ENCODE data around the gene NDUFC2. TPM values are rescaled to one million over a fixed set of nuclear protein-coding genes. Genes with fewer than 3 reads are reported as not detected.
"Not testable (repeated sequence)": the region's sequence is repeated elsewhere in the genome, so short reads cannot be mapped to it uniquely, and the experiment has no call there.

NDUFC2 gene
- total RNA-seq, 1 donor from 2014 or later, result 71.4 TPM

DNA sequence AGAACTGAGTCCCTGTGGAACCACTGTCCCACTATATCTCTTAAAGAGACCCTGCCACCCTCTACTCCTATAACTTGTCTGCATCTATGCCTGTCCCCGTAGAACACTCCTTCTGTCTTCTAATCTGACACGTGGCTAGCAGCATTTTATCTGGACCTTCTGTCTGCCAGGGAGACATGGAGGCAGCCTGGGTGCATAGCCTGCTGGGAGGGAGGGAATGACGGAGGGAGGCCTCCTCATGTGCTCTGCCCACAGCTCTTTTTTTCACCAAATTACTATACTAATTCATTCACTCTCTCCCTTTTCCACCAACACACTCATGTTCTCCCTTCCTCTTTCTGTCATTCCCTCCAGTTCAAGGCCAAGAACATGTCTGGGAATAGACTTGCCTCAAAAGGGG is 23.6 kb downstream of the NDUFC2 start:
- no peak for DNase-seq (ENCODE audit: low read depth in 2 of 2)

DNA sequence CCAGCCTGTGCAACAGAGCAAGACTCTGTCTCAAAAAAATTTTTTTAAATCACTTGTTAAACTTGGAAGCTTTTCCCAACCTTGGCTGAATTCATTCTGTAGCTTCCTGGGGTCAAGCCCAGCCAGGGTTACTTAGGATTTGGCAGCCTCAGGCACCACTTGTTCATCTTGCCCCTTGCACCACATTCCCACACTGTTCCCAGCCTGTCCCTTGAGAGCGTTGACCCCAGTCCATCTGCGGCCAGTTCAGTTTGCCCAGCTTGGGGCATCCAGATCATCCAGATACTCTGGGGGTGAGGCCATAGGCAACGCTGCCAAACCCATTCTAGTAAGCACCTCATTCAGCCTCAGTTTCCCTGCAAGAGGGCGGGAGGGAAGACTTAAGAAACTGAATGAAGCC is 24.7 kb downstream of the NDUFC2 start:
- no peak for DNase-seq (ENCODE audit: low read depth in 2 of 2)

DNA sequence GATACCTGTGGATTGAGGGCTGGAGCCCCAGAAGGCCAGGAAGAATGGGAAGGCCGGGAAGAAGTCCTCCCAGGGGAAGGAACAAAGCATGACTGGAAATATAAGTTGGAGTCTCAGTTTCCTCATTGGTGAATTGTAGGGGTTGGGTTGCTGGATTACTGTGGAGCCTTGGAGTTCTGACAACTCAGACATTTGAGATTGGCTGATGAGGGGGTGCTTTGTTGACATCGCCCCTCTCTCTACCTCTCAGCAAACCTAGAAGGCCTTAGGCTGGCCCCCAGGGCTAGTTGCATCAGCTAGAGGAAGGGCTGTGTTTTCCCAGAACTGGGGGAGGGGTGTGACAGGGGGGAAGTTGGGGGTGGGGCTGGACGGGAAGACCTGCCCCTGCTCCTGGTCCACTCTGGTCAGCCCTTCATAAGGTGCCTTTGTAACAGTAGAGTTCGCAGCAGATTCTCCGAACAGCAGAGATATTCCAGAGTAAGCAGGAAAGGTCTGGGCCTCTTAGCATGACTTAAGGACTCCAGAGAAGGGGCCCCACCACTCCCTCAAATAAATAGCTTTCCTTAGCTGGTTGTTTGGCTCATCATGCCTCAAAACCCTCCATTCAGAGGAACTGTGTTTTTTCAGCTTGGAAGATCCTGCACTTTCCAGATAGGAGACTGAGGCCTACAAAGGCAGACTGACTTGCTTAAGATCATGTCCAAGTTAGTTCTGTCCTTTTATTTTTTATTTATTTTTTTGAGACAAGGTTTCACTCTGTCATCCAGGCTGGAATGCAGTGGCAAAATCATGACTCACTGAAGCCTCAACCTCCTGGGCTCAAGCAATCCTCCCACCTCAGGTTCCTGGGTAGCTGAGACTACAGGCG is 28.5 kb downstream of the NDUFC2 start:
- peak in 1 of 2 donors; percentile 29 for DNase-seq (ENCODE audit: low read depth in 2 of 2)

DNA sequence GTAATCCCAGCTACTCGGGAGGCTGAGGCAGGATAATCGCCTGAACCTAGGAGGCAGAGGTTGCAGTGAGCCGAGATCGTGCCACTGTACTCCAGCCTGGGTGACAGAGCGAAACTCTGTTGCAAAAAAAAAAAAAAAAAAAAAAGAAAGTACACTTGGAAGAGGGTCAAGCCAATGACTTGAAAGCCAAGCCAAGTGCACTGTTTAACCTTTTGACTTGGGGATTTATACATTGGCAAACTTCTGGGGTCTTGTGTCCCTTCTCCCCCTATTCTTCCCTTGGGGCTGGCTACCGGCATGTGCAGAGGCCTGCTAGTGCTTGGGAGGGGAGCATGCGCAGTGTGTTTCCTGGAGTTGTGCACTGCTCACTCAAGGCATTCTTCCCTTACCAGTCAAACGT is 30.3 kb downstream of the NDUFC2 start:
- DNase-seq (ENCODE audit: low read depth in 2 of 2), result no peak

DNA sequence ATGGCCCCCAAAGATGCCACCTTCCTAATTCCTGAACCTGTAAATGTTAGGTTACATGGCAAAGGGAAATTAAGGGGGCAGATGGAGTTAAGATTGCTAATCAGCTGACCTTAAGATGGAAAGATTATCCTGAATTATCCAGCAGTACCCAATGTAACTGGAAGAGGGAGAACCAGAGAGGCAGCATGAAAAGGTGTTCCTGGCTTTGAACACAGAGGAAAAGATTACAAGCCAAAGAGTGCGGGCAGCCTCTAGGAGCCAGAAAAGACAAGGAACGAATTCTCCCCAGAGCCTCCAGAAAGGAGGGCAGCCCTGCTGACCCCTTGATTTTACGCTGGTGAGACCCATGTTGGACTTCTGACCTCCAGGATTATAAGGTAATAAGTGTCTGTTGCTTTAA is 31.1 kb downstream of the NDUFC2 start:
- no peak for DNase-seq (ENCODE audit: low read depth in 2 of 2)

DNA sequence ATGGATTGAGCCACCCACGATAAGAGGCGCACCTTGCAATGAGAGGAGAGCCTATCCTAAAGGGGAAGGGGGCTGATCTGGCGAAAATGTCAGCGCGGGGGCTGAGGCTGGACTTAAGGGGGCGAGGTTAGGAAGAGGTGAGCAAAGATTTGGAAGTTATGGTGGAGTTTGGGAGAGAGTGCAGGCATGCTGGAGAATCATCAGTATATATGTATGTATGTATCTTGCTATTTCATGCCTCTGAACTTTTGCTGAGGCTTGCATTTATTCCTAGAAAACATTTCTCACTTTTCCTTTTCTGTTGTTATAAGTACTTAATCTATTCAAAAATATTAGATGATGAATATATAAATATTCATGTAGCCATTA is 33.2 kb downstream of the NDUFC2 start:
- no peak for DNase-seq (ENCODE audit: low read depth in 2 of 2)

DNA sequence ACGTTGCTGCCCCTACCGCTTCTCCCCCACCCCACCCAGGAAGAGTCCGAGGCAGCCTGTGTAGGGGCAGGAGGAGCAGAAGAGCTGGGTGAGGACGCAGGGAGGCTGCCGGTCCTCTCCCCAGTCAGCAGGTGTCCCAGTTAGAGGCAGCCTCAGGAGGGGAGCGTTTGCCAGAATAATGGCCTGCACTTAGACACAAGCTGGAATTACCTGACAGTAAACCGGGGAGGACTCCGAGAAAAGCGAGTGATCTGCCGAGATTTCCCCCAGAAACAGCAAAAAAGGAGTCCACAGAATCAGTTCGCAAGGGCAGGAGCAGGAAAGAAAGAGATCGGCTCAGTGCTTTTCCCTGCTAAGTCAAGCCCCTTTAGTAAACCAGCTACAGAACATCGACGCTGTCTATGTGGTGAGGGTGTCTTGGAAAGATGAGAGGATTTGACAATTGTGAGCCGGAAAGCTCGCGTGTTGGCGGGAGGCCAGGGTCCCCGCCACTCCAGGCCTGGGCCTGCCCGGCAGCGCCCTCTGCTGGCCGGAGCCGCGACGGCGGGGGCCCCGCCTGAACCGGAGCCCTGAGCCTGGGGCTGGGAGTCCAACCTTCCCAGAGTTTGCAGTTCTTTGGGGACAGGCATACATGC is 33.7 kb downstream of the NDUFC2 start:
- peak; percentile 62 to 74 for DNase-seq (ENCODE audit: low read depth in 2 of 2)

DNA sequence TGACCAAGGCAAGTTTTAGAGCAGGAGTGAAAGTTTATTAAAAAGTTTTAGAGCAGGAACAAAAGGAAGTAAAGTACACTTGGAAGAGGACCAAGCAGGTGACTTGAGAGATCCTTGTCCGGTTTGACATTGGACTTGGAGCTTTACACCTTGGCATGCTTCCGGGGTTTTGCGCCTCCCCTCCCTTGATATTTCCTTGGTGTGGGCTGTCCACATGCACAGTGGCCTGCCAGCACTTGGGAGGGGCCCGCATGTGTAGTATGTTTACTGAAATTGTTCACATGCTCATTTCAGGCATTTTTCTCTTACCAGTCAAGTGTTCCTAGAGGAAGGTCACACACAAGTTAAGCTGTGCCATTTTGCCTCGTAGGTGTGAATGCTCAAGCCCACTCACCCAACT is 35.0 kb downstream of the NDUFC2 start:
- DNase-seq (ENCODE audit: low read depth in 2 of 2), result no peak

DNA sequence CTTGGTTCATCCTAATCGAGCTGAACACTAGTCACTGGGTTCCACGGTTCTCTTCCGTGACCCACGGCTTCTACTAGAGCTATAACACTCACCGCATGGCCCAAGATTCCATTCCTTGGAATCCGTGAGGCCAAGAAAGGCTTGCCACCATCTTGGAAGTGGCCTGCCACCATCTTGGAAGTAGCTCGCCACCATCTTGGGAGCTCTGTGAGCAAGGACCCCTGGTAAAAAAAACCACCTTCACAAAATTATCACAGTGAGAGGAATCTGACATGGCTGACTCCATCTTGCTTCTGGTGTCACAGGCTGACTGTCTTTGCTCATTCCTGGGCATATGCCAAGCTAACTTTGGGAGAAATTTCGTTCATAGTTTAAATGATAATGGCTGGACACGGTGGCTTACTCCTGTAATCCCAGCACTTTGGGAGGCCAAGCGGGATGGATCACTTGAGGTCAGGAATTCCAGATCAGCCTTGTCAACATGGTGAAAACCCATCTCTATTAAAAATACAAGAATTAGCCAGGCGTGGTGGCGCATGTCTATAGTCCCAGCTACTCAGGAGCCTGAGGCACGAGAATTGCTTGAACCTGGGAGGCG is 37.7 kb downstream of the NDUFC2 start:
- DNase-seq (ENCODE audit: low read depth in 2 of 2), result no peak

DNA sequence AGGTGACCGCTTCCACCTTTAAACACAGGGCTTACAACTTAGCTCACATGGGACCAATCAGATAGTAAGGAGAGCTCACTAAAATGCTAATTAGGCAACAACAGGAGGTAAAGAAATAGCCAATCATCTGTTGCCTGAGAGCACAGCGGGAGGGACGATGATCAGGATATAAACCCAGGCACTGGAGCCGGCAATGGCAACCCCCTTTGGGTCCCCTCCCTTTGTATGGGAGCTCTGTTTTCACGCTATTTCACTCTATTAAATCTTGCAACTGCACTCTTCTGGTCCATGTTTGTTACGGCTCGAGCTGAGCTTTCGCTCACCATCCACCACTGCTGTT is 38.3 kb downstream of the NDUFC2 start:
- DNase-seq (ENCODE audit: low read depth in 2 of 2), result not testable (repeated sequence)

DNA sequence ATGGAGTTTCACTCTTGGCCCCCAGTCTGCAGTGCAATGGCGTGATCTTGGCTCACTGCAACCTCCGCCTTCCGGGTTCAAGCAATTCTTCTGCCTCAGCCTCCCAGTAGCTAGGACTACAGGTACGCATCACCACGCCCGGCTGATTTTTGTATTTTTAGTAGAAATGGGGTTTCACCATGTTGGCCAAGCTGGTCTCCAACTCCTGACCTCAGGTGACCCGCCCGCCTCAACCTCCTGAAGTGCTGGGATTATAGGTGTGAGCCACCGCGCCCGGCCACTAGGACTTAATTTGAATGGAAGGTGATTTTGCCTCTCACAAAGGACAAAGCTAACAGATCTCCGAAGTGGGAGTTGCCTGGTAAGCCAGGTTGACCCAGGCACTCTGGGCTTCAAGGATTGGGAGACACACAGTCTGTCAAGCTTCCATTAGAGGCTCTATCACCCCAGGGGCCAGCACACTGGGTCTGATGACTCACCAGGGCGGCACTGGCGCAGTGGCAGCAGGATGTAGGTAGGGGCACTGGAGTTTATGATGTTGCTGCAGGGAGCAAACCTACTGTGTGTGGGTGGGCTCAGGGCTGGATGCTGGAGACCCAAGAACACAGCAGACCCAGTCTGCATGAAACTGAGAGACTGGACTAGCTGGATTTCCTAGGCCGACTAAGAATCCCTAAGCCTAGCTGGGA is 38.8 kb downstream of the NDUFC2 start:
- peak in 1 of 2 donors; percentile 11 for DNase-seq (ENCODE audit: low read depth in 2 of 2)

DNA sequence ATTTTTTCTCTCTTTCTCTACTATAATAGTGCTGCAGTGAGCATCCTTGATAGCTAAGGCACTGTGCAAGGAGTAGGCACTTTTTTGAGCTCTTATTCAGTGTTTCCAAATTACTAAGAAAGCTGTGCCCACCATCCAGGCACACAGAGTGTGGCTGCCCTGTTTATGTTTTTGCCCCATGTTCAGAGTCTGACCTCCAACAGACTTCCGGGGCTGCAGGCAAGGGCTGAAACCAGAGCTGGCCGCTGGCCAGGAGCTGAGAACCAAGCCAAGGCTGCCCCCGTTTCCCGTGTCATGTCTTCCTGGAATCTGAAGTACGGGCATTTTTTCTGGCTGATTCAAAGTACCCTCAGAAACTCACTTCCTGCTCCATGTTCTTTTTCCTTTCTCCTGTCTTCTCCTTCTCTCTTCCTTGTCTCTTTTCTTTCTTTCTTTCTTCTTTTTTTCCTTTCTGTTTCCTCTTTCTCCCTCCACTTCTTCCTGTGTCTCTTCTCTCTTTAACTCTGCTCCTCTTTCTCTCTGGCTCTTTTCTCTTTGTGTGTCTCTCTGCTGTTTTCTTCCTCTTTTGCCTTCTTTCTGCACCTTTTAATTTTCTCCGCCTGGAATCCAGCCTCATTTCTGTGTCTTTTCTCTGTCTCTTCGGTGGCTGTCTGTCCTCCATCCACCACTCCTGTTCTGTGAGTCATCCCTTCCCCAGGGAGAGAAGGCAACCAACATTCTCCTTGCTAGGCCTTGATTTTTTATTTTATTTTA is 39.6 kb downstream of the NDUFC2 start:
- peak in 1 of 2 donors; percentile 76 for DNase-seq (ENCODE audit: low read depth in 2 of 2)

DNA sequence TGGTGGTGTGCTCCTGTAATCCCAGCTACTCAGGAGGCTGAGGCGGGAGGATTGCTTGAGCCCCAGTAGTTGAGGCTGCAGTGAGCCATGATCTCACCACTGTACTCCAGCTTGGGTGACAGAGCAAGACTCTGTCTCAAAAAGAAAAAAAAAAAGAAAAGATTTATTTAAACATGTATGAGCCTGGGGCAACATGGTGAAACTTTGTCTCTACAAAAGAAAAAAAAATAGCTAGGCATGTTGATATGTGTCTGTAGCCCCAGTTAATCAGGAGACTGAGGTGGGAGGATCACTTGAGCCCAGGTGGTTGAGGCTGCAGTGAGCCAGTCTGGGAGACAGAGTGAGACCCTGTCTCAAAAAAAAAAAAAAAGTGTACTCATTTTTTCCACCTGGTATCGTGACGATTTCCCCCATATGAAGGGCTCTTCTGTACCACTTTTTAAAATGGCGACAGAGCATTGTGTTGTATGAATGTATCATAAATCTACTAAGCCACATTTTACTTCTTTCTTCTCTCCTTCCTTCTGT is 40.2 kb downstream of the NDUFC2 start:
- DNase-seq (ENCODE audit: low read depth in 2 of 2), result no peak

DNA sequence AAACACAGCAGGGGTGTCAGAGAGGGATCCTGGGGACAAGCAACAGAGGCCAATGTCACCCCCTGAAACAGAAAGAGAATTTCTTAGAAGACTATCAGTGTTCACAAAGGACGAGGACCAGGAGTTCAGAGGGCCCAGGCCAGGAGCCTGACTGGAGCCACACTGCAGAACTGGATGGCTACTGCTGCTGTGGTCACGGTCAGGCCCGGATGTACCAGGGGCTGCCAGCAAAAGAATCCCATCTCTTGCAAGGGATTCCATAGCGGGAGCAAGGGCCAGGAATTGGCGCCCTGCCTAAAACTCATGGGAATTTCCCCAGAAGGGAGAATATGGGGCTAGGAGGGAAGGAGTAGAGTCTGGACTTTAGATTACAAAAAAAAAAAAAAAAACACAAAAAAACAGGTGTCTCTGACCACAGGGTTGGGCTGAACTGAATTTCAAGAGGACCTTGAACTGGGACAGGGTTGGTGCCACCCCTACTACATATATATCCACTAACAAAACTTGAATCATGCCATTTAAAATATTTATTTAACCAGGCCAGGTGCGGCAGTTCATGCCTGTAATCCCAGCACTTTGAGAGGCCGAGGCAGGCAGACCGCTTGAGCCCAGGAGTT is 40.9 kb downstream of the NDUFC2 start:
- DNase-seq (ENCODE audit: low read depth in 2 of 2), result peak in 1 of 2 donors; percentile 48

DNA sequence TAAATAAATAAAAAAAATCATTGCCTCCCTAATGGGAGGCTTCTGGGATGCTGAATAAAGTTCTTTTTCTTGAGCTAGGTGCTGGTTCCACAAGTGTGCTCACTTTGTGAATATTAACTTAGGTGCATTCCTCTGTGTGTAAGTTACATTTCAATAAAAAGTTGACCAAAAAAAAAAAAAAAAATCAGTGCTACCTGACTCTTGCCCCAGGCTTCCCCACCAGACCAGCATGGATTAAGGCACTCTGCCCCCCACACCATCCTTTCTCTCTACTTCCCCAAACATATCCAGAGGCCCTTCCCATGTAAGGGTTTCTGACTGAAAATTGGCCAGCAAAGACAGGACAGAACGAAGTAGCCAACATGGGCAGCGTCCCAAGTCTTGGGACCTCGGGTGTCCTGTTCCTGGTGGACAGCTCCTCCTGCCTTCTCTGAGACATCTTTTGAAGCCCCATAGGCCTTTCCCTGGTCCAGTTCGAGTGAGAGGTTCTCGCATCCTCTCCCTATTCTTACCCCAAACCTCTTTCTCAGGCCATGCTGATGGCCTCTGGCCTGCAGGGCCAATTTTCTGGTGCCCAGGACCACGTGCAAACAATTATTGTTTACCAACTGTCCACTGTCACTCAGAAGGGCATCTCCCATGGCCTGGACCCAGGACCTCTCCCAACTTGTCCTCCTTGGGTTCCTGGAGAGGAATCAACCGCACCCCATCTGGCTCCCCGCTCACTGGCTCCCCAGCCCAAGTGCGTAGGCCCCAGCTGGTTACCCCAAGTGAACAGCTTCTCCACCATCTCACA is 41.6 kb downstream of the NDUFC2 start:
- DNase-seq (ENCODE audit: low read depth in 2 of 2), result no peak

DNA sequence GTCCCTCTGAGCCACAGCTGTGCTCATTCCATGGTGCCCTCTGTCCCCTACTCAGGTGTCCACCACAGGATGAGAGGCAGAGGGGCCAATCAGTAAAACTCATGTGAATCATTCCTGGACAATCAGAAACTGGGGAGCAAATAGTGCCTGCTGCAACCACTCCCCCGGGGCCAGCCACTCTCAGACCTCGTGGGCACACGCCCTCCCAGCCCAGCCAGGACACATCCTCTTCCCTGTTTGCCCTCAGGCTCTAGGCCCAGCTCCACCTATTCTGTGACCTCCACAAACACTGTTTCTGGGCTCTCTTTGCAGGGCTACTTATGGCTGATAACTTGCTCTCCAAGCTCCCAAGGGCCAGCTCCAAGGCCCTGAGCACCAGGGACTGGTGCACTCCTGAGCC is 42.6 kb downstream of the NDUFC2 start:
- no peak for DNase-seq (ENCODE audit: low read depth in 2 of 2)

DNA sequence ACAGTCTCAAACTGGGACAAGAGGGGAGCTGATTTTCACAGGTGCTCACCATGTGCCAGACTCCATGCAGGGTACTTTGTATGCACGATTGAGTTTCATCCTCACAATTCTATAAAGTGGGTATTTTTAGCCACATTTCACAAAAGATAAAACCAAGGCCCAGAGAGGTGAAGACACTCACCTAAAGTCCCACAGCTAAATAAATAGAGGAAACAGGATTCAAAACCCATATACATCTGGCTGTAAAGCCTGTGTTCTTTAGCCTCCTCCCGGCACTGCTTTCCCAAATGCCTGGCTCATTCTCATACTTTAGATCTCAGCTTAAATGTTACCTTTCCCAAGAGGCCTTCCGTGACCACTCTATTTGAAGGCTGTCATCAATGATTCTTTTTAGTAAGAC is 43.3 kb downstream of the NDUFC2 start:
- DNase-seq (ENCODE audit: low read depth in 2 of 2), result no peak

DNA sequence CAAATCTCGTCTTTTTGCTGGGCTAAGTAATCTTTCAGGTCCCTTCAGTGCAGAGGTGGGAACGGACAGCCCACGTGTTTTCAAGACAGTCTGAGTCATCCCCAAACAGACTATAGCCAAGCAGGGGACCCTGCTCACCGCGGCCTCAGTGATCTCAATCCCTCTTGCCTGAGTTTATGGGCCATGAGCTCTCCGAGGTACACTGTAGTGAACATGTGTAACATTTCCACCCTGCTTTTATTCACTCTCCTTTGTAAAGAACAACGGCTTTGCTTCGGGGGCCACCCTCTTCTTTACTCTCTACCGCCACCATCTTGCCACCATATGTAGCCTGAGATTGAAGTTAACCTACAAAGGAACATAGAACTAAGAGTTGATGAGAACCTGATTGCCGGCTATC is 45.0 kb downstream of the NDUFC2 start:
- no peak for DNase-seq (ENCODE audit: low read depth in 2 of 2)

DNA sequence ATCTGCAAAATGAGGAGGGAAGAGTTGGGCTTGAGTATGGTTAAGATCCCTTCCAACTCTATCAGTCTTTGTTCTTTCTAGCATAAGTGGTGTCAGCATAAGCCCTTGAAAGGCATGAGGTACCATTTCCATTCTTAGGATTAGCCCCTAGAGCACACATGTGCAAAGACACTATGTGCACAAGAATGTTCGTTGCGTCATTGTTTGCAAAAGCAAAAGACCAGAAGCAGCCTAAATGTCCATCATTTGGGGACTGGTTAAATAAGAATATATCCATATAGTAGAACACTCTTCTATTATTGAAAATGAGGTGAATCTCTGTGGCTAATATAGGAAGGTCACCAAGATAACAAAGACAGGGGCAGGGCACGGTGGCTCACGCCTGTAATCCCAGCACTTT is 46.6 kb downstream of the NDUFC2 start:
- no peak for DNase-seq (ENCODE audit: low read depth in 2 of 2)

DNA sequence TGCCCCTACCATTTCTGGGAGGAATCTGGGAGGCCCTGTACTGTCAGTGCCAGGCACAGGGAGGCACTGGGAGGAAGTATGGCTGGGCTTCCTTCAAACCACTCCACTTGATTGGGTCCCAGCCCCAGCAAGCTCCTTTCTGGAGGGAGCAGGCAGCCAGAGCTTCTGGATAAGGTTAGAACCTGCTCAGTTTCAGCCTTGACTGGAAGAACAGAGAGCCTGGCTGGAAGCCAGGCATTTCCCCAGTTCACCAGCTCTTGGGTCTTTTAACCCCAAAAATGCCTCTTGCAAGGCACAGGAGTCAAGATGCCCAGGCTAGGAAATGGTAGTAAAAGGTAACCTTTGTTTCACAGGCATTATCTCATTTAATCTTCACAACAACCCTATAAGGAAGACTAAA is 47.6 kb downstream of the NDUFC2 start:
- no peak for DNase-seq (ENCODE audit: low read depth in 2 of 2)

All from lung microvascular endothelial cell (primary cell).